SJSA1 (cell line): ENCODE data around the gene ITGB6. TPM values are rescaled to one million over a fixed set of nuclear protein-coding genes. Genes with fewer than 3 reads are reported as not detected.
"Not testable (repeated sequence)": the region's sequence is repeated elsewhere in the genome, so short reads cannot be mapped to it uniquely, and the experiment has no call there.

Experiments used
- DNase-seq, 2 experiments: peaks; one replicate each; pipeline ENCODE4 v3.0.0-alpha.2; 2015 to 2020; ENCODE audit warnings: low spot score in 2 of 2, low read depth in 1 of 2
- H3K27ac ChIP-seq: fragments of 250-450 bp; sonication (Bioruptor Pico); 2 replicates; pipeline ENCODE4 v1.5.1; 2020; ENCODE audit warnings: mild to moderate bottlenecking, moderate library complexity
- H3K27me3 ChIP-seq: fragments of 250-450 bp; sonication (Bioruptor Pico); replicated peaks from 2 replicates; pipeline ENCODE4 v1.5.1; 2020; ENCODE audit warnings: mild to moderate bottlenecking, moderate library complexity
- H3K36me3 ChIP-seq: fragments of 250-450 bp; sonication (Bioruptor Pico); 2 replicates; pipeline ENCODE4 v1.5.1; 2020; ENCODE audit warnings: mild to moderate bottlenecking
- H3K4me1 ChIP-seq: fragments of 250-450 bp; sonication (Bioruptor Pico); replicated peaks from 2 replicates; pipeline ENCODE4 v1.6.1; 2021; ENCODE audit warnings: mild to moderate bottlenecking
- H3K4me3 ChIP-seq: fragments of 250-450 bp; sonication (Bioruptor Pico); 2 replicates; pipeline ENCODE4 v1.5.1; 2020; ENCODE audit warnings: mild to moderate bottlenecking
- H3K9me3 ChIP-seq: fragments of 250-450 bp; sonication (Bioruptor Pico); replicated peaks from 2 replicates; pipeline ENCODE4 v1.5.1; 2020; ENCODE audit warnings: mild to moderate bottlenecking
- total RNA-seq: library from RNA; depleted of rRNA; stranded (reverse); fragments of >200 nt; shearing (Covaris generic); gene quantifications from 2 replicates; pipeline ENCODE4 v1.2.3, GENCODE V29; 2014

ITGB6 gene
- total RNA-seq, 1 experiment from 2014 or later, result not detected

DNA sequence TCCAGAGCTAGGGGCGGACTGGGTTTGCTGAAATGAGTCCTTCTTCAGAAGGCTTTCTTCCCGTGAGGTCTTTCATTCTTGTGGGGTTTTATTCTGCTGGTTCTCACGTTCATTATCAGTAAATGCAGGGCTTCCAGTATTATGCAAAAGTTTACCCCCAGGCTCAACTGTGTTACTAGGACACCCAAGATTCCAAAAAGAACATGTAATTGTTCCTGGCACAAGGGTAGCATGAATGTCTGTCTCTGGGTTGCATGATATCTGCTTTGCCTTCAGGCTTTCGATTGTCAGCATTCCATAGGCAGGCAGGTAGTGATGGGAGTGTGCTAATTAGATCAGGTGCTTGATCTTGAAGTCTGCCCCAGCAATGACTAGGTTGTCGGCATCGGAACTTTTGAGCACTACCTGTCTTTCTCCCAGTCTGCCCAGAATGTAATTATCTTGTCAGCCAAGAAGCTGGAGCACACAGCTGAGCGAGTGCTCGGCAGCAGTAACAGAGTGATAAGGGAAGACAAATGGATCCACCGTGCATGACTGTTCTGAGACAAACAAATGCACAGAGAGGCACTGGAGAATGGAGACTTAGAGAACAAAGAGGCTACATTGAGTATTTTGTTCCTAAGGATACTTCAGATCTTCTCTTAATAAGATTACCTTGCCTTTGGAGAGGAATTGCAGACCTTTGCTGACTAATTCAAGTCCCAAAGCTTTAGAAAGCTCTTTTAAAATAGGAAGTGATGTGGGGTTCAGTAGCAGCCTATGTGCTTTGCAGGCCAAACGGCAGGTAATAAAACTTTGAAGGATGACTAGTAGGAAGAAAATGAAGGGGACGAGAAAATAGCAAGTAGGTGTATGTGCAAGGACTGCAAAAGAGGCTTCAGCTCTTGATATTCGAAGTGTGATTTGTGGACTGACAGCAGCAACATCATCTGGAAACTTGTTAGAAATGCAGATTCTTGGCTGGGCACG lies 41.9 kb downstream of the ITGB6 start:
- Histone ChIP-seq H3K36me3 (no peaks in the 10 kb centered on the region), H3K9me3 (no peaks in the 10 kb centered on the region), H3K27ac (no peak overlapping the region), H3K4me3 (no peak overlapping the region), H3K4me1 (peaks cover 14% of the 10 kb centered on the region), H3K27me3 (no peaks in the 10 kb centered on the region)
- DNase-seq, result peak in 1 of 2 experiments; percentile 19

GRCh38 chr2:160156665-160157064 lies 43.4 kb downstream of the ITGB6 start:
- H3K36me3 ChIP-seq, result no peaks in the 10 kb centered on the region
- no peaks in the 10 kb centered on the region for H3K9me3 ChIP-seq
- H3K4me3 ChIP-seq, result no peak overlapping the region
- no peaks in the 10 kb centered on the region for H3K27me3 ChIP-seq
- H3K27ac ChIP-seq, result no peak overlapping the region; the same call in 1 of the 2 replicates
- H3K4me1 ChIP-seq, result peaks cover 14% of the 10 kb centered on the region
- DNase-seq, result peak in 1 of 2 experiments; percentile 24

- Histone ChIP-seq H3K9me3 (no peaks in the 10 kb centered on the region), H3K27me3 (no peaks in the 10 kb centered on the region), H3K36me3 (no peaks in the 10 kb centered on the region), H3K4me1 (peaks cover 14% of the 10 kb centered on the region), H3K4me3 (no peak overlapping the region), H3K27ac (no peak overlapping the region; the same call in 1 of the 2 replicates)
- DNase-seq, result no peak
Measured at GRCh38 chr2:160156100-160156499, 44.0 kb downstream of the ITGB6 start.

DNA sequence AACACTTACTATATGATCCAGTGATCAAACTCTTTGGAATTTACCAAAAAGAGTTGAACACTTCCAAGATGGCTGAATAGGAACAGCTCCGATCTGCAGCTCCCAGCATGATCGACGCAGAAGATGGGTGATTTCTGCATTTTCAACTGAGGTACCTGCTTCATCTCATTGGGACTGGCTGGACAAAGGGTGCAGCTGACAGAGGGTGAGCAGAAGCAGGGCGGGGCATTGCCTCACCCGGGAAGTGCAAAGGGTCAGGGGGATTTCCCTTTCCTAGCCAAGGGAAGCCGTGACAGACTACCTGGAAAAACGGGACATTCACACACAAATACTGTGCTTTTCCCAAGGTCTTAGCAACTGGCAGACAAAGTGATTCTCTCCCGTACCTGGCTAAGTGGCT lies 51.7 kb downstream of the ITGB6 start:
- peaks cover 12% of the 10 kb centered on the region for H3K4me1 ChIP-seq
- H3K27ac ChIP-seq, H3K36me3 ChIP-seq, DNase-seq, H3K9me3 ChIP-seq, H3K4me3 ChIP-seq, H3K27me3 ChIP-seq: not testable (repeated sequence)

DNA sequence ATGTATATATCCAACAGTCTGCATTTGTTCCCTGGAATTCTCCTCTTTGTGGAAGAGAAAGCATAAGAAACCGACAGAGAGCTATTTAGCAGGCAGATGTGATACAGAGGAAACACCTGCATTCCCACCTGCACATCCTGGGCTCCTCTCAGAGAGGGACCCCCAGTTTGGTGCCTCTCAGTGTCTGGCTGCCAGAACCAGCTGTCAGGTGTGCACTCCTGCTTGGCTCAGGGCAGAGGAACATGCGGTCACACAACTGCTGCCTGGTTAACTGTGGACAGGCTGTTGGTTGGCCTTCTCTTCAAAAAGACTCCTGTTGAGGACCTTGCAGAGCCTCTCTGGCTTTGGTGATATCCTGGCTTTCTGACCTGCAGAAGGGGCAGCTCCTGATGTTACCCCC lies 54.6 kb downstream of the ITGB6 start:
- H3K27me3 ChIP-seq, result no peaks in the 10 kb centered on the region; the same call in 1 of the 2 replicates
- DNase-seq, result no peak

DNA sequence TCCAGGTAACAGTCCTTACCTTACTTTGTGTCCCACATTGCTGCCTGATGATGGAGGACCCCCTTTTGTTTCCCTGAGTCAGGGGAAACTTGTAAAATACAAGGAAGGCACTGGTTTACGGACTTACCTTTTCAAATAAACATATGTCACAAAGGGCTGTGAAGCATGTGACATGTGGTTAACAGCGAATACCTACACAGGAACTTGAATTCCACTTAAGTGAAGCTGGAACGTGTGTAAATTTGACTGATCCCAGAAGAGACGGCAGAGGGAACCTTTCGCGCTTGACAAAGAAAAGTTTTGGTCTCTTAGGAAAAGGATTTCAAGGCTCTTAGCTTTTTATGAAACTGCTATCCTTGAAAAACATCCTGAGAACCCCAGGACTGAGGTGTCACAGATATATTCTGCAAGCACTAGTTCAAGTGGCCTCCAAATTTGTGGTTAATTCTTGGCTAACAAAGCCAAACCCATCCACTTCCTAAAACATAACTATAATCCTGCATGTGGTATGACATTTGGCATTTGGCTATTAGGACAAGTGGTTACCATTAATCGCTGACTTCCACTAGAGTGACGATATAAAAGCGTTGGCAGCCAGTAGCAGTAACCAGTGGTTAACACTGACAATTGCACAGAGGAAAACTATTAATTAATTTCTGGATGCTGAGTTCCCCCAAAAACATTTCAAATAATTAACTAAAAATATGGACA lies 55.6 kb downstream of the ITGB6 start:
- H3K4me3 ChIP-seq, result no peak overlapping the region
- no peaks in the 10 kb centered on the region; the same call in 1 of the 2 replicates for H3K27me3 ChIP-seq
- no peaks in the 10 kb centered on the region for H3K9me3 ChIP-seq
- peaks cover 30% of the 10 kb centered on the region for H3K4me1 ChIP-seq
- H3K27ac ChIP-seq, result no peak overlapping the region
- no peaks in the 10 kb centered on the region for H3K36me3 ChIP-seq
- no peak for DNase-seq

More for the DNA sequence above, 54.6 kb downstream of the ITGB6 start:
- Histone ChIP-seq H3K27ac (no peak overlapping the region), H3K4me1 (peaks cover 20% of the 10 kb centered on the region), H3K9me3 (no peaks in the 10 kb centered on the region), H3K4me3 (no peak overlapping the region), H3K36me3 (no peaks in the 10 kb centered on the region)

DNA sequence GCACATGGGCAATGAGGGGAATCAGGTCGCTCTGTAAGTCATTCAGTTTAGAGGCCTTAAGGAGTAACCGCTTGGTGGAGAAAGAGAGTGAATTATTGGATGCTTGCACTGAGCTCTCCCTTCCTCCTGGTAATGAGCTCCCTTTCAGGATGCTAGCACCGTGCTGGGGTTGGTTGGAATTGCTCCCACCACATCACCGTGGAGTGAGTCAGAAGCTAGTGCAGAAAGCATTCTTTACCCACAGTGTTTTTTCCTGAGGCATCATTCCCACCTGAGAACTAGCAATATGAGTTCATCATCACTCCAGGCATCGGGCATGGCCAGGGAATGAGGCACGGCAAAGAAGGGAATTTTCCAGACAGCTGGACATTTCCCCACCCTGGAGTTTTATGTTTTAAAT lies 57.6 kb downstream of the ITGB6 start:
- H3K4me3 ChIP-seq, result no peak overlapping the region

GRCh38 chr2:160141912-160142311 lies 58.2 kb downstream of the ITGB6 start:
- H3K4me1 ChIP-seq, result peaks cover 18% of the 10 kb centered on the region
- H3K9me3 ChIP-seq, result no peaks in the 10 kb centered on the region
- no peak overlapping the region for H3K27ac ChIP-seq
- H3K4me3 ChIP-seq, result no peak overlapping the region
- DNase-seq, result no peak
- no peaks in the 10 kb centered on the region; the same call in 1 of the 2 replicates for H3K27me3 ChIP-seq
- H3K36me3 ChIP-seq, result no peaks in the 10 kb centered on the region

More for the DNA sequence above, 57.6 kb downstream of the ITGB6 start:
- H3K27ac ChIP-seq, result no peak overlapping the region
- peaks cover 18% of the 10 kb centered on the region for H3K4me1 ChIP-seq
- no peaks in the 10 kb centered on the region for H3K9me3 ChIP-seq
- no peaks in the 10 kb centered on the region for H3K36me3 ChIP-seq
- no peak for DNase-seq
- no peaks in the 10 kb centered on the region; the same call in 1 of the 2 replicates for H3K27me3 ChIP-seq

DNA sequence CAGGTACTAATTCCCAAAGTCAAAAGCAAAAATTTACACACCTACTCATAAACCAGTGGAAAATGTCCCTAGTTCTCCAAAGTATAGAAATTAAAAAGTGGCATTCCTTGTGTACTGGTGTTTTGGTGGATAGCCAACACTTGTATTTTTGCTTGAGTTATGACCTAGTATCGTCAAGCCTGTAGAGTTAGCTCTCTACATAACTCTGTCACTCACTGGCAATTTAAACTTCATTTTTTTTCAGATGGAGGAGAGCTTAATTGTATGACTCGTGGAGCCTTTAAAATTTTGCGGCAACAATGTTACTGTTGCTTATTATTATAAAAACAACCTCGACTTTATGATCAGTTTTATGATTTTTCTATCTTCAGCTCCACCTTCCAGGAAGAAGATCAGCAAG lies 58.7 kb downstream of the ITGB6 start:
- no peak overlapping the region for H3K4me3 ChIP-seq
- no peaks in the 10 kb centered on the region for H3K9me3 ChIP-seq
- no peak for DNase-seq
- H3K27ac ChIP-seq, result no peak overlapping the region
- peaks cover 18% of the 10 kb centered on the region for H3K4me1 ChIP-seq
- no peaks in the 10 kb centered on the region for H3K36me3 ChIP-seq
- H3K27me3 ChIP-seq, result no peaks in the 10 kb centered on the region; the same call in 1 of the 2 replicates

DNA sequence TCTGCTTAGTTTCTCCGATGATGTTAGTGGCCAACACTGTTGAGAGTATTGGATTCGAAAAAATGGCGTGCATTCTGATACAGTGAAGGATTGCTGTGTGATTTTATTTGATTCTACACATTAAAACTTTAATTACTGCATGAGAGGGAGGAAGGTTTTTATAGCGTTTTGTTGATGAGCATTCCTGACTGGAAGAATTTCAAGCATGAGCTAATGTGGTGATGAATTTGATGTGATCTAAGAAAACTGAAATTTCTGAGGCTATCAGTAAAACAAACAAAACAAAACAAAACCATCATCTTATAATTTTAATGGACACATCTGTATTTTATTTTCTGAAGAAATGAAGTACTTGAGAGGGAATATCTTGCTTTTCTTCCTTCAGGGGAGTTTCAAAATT lies 59.6 kb downstream of the ITGB6 start:
- Histone ChIP-seq H3K27me3 (no peaks in the 10 kb centered on the region; the same call in 1 of the 2 replicates), H3K9me3 (no peaks in the 10 kb centered on the region), H3K27ac (peak overlapping the region; percentile 24; the same call in 1 of the 2 replicates), H3K4me1 (peaks cover 18% of the 10 kb centered on the region), H3K4me3 (no peak overlapping the region), H3K36me3 (no peaks in the 10 kb centered on the region)
- DNase-seq, result peak in 1 of 2 experiments; percentile 37

DNA sequence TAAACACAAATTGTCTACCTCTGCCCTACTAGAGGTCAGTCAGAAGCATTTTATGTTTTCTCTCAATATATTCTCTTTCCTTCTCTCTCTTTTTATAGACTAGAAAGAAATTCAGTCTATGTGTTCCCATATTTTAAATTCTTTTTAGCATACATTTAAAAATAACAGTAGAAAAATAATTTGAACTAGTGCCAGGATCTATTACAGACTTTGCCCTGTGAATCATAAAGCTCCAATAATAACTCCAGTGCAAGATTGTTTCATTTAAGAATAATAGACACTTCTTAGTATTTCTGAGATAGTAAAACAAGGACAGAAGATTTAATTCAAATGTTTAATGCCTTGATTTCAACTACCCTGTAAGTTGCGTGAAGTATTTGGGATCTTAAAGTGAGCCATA lies 60.1 kb downstream of the ITGB6 start:
- H3K4me3 ChIP-seq, result no peak overlapping the region
- H3K36me3 ChIP-seq, result no peaks in the 10 kb centered on the region
- H3K27ac ChIP-seq, result peak overlapping the region; percentile 24; the same call in 1 of the 2 replicates
- H3K4me1 ChIP-seq, result peaks cover 18% of the 10 kb centered on the region
- H3K9me3 ChIP-seq, result no peaks in the 10 kb centered on the region
- DNase-seq, result no peak
- H3K27me3 ChIP-seq, result no peaks in the 10 kb centered on the region; the same call in 1 of the 2 replicates

DNA sequence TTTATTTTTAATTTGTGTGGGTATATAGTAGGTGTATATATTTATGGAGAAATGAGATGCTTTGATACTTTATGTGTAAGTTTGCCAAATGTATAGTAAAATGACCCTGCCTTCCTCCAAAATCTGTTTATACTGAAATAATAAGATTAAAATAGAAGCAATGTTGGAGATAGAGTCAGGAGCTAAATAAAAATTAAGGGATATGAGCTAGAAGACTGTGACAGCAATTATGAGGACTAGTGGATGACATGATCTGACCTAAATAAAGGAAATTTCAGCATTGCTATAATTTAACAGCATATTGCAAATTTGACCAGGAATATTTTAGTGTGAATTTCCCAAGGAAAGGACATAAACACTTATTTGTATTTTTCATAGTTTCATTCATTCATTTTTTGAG lies 60.7 kb downstream of the ITGB6 start:
- Histone ChIP-seq H3K4me3 (no peak overlapping the region), H3K4me1 (peaks cover 18% of the 10 kb centered on the region), H3K9me3 (no peaks in the 10 kb centered on the region), H3K27ac (no peak overlapping the region), H3K36me3 (no peaks in the 10 kb centered on the region), H3K27me3 (no peaks in the 10 kb centered on the region; the same call in 1 of the 2 replicates)
- no peak for DNase-seq

- no peaks in the 10 kb centered on the region for H3K9me3 ChIP-seq
- no peak overlapping the region for H3K4me3 ChIP-seq
- no peaks in the 10 kb centered on the region for H3K36me3 ChIP-seq
- no peak overlapping the region for H3K27ac ChIP-seq
- peaks cover 18% of the 10 kb centered on the region for H3K4me1 ChIP-seq
- no peaks in the 10 kb centered on the region for H3K27me3 ChIP-seq
- DNase-seq, result no peak
Measured at GRCh38 chr2:160138406-160138805, 61.7 kb downstream of the ITGB6 start.

DNA sequence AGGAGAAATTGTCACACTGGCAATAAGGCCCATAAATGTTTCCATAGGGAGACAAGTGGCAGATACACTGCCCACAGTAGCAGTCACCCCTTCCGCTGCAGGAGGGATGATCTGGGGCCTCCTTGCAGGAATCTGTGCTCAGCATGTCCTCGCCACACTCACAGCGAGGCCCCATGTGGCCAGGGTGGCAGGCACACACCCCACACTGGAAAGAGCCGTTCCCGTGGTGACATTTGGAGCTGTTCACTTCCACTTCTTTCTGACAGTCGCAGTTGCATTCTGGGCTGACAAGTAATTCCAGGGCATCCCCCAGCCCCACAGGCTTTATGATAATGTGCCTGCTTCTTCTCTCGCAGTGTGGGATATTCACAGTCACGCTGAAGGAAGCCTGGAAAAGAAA lies 62.6 kb downstream of the ITGB6 start:
- DNase-seq, result no peak
- no peak overlapping the region for H3K4me3 ChIP-seq
- no peaks in the 10 kb centered on the region for H3K9me3 ChIP-seq
- no peaks in the 10 kb centered on the region for H3K27me3 ChIP-seq
- H3K36me3 ChIP-seq, result no peaks in the 10 kb centered on the region
- peaks cover 18% of the 10 kb centered on the region for H3K4me1 ChIP-seq
- H3K27ac ChIP-seq, result no peak overlapping the region
